Thoracic aorta (tissue), 2 donors: ENCODE results near the gene HAUS7. TPM values are rescaled to one million over a fixed set of nuclear protein-coding genes. Genes with fewer than 3 reads are reported as not detected.

ENCODE experiments used
- ATAC-seq: fragments of 150-250 bp; one replicate; pipeline ENCODE4 v1.8.0; 2017; ENCODE audit warnings: low read depth; ENCODE audit not compliant: insufficient number of reproducible peaks, low FRiP score
- DNase-seq: peaks from one replicate; pipeline ENCODE4 v3.0.0-alpha.2; 2020; ENCODE audit warnings: low spot score
- H3K27ac ChIP-seq, 2 donors: fragments of 200-600 bp; sonication (generic); 1 replicate in 1 of 2; 2 replicates in 1 of 2; pipeline ENCODE4 v1.5.1; 2016; ENCODE audit warnings: mild to moderate bottlenecking in 2 of 2, moderate library complexity in 2 of 2
- H3K27me3 ChIP-seq: fragments of 200-600 bp; sonication (generic); replicated peaks from 2 replicates; pipeline ENCODE4 v1.6.0; 2016; ENCODE audit warnings: mild to moderate bottlenecking; ENCODE audit not compliant: insufficient read depth
- H3K36me3 ChIP-seq: fragments of 200-600 bp; sonication (generic); one replicate; pipeline ENCODE4 v1.5.1; 2016
- H3K4me1 ChIP-seq, 2 donors: fragments of 200-600 bp; sonication (generic); 1 replicate in 1 of 2; 2 replicates in 1 of 2; pipeline versions ENCODE4 v1.5.1 to v1.6.0; 2016; ENCODE audit warnings: low read depth in 2 of 2, mild to moderate bottlenecking in 1 of 2; ENCODE audit not compliant: control insufficient read depth in 1 of 2
- H3K4me3 ChIP-seq: fragments of 200-600 bp; sonication (generic); 2 replicates; pipeline ENCODE4 v1.5.1; 2016; ENCODE audit warnings: mild to moderate bottlenecking
- H3K9me3 ChIP-seq: fragments of 200-600 bp; sonication (generic); 2 replicates; pipeline ENCODE4 v1.5.1; 2016
- total RNA-seq, 2 donors: library from RNA; depleted of rRNA; stranded (reverse); fragments of >200 nt; gene quantifications; one replicate each; pipeline versions ENCODE4 v1.1.0 to v1.2.3, GENCODE V29; 2016
- TF ChIP-seq, protein P1 (sequence below): fragments of 200-600 bp; sonication (generic); IDR thresholded peaks from one replicate; pipeline ENCODE4 v1.5.1; 2019; ENCODE audit warnings: antibody characterized with exemption

The HAUS7 gene
- total RNA-seq, 2 donors from 2014 or later, result 111 TPM

DNA sequence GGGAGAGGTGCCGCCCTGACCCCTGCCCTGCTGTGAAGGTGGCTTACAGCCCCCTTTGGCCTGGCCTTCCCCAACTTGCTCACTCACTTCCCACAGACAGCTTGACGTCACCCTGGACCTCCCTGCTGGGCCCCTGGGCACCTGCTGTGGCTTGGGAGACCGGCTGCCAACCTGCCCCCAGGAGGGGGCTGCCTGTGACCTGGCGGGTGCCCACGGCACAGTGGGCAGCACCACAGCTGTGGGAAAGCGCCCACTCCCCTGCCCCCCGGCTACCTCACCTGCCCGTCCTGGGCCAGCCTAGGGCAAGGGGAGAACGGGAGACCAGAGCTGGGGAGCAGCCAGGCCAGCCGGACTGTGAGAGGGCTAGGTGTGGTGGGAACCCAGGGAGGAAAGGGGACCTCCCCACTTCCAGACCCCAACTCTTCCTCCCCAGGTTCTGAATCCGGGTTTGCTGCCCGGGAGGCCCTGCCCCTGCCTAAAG is 61.5 kb downstream of the HAUS7 start:
- no peak for DNase-seq

DNA sequence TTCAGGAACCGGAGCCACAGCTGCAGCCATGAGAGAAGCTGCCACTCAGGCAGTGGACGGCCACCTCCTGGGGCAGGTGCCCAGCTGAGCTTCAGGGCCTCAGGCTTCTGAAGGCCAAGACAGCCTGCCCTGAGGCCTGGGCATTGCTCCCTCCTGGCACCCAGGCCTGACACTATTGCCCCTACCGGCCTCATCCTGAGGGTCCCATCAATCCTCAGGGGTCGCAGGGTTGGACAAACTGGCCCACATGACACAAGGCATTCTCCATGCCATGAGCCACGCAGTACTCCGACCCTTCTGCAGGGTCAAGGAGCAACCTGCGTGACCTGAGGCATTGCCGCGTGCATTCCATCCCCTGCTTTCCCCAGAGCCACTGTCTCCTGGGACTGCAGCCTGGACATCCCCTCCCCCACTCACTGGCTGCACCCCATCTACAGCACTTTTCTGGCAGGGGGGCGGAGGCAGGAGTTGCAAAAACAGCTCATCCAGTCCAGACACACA is 62.1 kb downstream of the HAUS7 start:
- Histone ChIP-seq H3K9me3 (no peaks in the 10 kb centered on the region), H3K27ac (no peak overlapping the region), H3K4me3 (no peak overlapping the region), H3K27me3 (no peaks in the 10 kb centered on the region), H3K4me1 (no peaks in the 10 kb centered on the region), H3K36me3 (no peaks in the 10 kb centered on the region)
- no peak for ATAC-seq
- TF ChIP-seq, protein P1, sequence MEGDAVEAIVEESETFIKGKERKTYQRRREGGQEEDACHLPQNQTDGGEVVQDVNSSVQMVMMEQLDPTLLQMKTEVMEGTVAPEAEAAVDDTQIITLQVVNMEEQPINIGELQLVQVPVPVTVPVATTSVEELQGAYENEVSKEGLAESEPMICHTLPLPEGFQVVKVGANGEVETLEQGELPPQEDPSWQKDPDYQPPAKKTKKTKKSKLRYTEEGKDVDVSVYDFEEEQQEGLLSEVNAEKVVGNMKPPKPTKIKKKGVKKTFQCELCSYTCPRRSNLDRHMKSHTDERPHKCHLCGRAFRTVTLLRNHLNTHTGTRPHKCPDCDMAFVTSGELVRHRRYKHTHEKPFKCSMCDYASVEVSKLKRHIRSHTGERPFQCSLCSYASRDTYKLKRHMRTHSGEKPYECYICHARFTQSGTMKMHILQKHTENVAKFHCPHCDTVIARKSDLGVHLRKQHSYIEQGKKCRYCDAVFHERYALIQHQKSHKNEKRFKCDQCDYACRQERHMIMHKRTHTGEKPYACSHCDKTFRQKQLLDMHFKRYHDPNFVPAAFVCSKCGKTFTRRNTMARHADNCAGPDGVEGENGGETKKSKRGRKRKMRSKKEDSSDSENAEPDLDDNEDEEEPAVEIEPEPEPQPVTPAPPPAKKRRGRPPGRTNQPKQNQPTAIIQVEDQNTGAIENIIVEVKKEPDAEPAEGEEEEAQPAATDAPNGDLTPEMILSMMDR, result no peak
- no peak for DNase-seq

More for the DNA sequence above, 61.5 kb downstream of the HAUS7 start:
- H3K9me3 ChIP-seq, result no peaks in the 10 kb centered on the region
- TF ChIP-seq, protein P1, result no peak
- H3K27ac ChIP-seq, result no peak overlapping the region
- H3K4me3 ChIP-seq, result no peak overlapping the region
- H3K4me1 ChIP-seq, result no peaks in the 10 kb centered on the region
- no peaks in the 10 kb centered on the region for H3K36me3 ChIP-seq
- no peak for ATAC-seq
- no peaks in the 10 kb centered on the region for H3K27me3 ChIP-seq

DNA sequence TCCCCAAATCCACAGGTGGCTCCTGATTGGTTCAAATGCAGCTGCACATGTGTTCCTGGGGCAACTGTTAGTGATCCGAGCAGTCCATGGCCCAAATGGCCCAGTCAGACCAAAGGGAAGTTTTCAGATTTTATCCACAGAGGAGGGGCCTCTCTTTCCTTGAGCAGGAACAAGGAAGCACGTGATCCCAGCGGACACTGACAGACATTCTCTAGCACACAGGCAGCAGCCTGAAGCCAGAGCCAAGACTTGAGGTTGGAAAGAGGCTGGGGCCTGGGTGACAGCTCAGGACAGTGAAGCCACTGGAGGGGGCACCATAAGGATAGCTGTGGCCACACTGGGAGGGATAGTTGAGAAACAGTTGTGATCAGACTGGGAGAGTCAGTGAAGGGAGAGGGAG is 62.6 kb downstream of the HAUS7 start:
- ATAC-seq (no peak), DNase-seq (no peak)
- TF ChIP-seq, protein P1, result no peak
- H3K4me3 ChIP-seq, result no peak overlapping the region
- no peak overlapping the region for H3K27ac ChIP-seq
- no peaks in the 10 kb centered on the region for H3K9me3 ChIP-seq
- H3K27me3 ChIP-seq, result no peaks in the 10 kb centered on the region
- no peaks in the 10 kb centered on the region for H3K4me1 ChIP-seq
- no peaks in the 10 kb centered on the region for H3K36me3 ChIP-seq

DNA sequence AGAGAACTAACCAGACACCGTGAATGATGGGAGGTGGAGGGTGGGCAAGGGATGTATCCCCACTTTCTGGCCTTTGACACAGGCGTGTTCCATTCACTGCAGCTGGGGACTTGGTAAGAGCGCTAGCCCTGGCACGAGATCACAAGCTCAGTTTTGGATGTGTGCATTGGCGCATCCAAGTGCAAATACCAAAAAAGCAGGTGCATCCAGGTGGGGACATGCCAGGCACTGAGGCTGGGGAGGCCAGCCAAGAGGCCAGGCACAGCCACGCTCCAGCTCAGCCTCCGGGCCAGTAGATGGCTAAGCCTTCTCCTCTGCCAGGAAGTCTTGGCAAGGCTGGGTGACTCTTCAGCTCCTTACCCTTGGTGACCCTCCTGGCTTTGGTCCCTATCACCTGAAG is 63.5 kb downstream of the HAUS7 start:
- DNase-seq (no peak), ATAC-seq (no peak)

DNA sequence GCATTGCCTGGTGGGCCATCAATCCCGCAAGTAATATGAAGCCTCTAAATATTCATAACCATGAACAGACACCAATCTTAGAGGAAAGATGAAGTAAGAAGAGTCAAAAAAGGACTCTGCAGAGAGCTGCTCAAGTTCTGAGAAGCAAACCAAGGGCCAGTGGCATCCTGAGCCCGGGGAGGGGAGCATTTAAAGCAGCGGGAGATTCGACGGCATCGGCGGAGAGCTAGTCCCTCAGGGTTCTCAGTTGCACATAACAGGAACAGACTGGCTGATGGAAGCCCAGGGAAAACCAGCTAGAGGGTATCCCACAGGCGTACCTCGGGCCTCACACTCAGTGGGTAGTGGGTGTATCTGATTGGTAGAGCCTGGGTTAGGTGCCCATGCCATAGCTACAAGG is 64.4 kb downstream of the HAUS7 start:
- TF ChIP-seq, protein P1, result no peak
- Histone ChIP-seq H3K4me1 (no peaks in the 10 kb centered on the region), H3K4me3 (no peak overlapping the region), H3K36me3 (no peaks in the 10 kb centered on the region), H3K27me3 (no peaks in the 10 kb centered on the region), H3K27ac (no peak overlapping the region), H3K9me3 (no peaks in the 10 kb centered on the region)
- DNase-seq (no peak), ATAC-seq (no peak)

More for the DNA sequence above, 63.5 kb downstream of the HAUS7 start:
- Histone ChIP-seq H3K36me3 (no peaks in the 10 kb centered on the region), H3K27me3 (no peaks in the 10 kb centered on the region), H3K4me3 (no peak overlapping the region), H3K27ac (no peak overlapping the region), H3K4me1 (no peaks in the 10 kb centered on the region), H3K9me3 (no peaks in the 10 kb centered on the region)
- TF ChIP-seq, protein P1, result no peak
